Regular cardiac myocyte (primary cell): ENCODE results near the gene NLRP11. TPM values are rescaled to one million over a fixed set of nuclear protein-coding genes. Genes with fewer than 3 reads are reported as not detected.

Experiments used
- total RNA-seq: library from RNA; depleted of rRNA; stranded (reverse); fragments of >200 nt; gene quantifications from 2 replicates; pipeline ENCODE4 v1.2.3, GENCODE V29; 2014

NLRP11 gene
- under 0.01 TPM in 1 of 2 replicates, not detected in the other for total RNA-seq

GRCh38 chr19:55831846-55832245, at the start of gene NLRP11:
Gene NLRP11 (minus strand): TSS chr19:55831999. CDS start chr19:55818174, 13,825 bp downstream.

GRCh38 chr19:55836340-55836739, 4.5 kb upstream of the NLRP11 start, which contains the start of gene NLRP4:
Gene NLRP4 (plus strand): TSS chr19:55836540. CDS start chr19:55852081, 15,541 bp downstream.

DNA sequence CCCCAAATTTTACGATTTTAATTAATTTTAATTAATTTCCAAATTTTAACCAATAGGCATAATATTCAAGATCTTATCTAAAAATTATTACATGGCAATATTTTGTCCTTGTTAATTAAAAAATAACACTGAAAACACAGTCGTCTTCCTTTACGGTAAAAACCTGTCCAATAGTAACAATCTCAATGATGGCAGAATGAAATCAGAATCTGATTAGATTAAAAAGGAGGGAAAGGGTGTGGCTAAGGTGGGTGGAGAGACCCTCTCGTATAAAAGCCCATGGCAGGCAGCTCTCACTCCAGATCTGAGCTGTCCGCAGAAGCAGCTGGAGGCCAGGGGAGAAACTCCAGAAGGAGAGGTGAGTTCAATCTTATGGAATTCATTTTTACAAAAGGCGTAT, 63.0 kb downstream of the NLRP11 start, which contains the start of gene RFPL4AL1:
Gene RFPL4AL1, plus strand, starts transcription at position 301 of the 400 bp plus-strand sequence. CDS start 2,687 bp downstream, outside the sequence.

DNA sequence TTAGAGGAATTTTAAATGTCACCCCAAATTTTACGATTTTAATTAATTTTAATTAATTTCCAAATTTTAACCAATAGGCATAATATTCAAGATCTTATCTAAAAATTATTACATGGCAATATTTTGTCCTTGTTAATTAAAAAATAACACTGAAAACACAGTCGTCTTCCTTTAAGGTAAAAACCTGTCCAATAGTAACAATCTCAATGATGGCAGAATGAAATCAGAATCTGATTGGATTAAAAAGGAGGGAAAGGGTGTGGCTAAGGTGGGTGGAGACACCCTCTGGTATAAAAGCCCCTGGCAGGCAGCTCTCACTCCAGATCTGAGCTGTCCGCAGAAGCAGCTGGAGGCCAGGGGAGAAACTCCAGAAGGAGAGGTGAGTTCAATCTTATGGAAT, 73.0 kb downstream of the NLRP11 start, which contains the start of gene RFPL4A:
Gene RFPL4A, plus strand, starts transcription at position 301 of the 400 bp plus-strand sequence. CDS start 2,704 bp downstream, outside the sequence.

GRCh38 chr19:55738302-55738701, 93.5 kb downstream of the NLRP11 start, which contains the start of gene NLRP9:
Gene NLRP9 (minus strand): TSS chr19:55738402. CDS start chr19:55738374, 28 bp downstream.

Other genes starting within 250 kb of the NLRP11 start
- 2.3 and 2.9 TPM in 2 replicates for gene FIZ1, start 232.5 kb downstream of the NLRP11 start, total RNA-seq
- gene ZNF524, start 231.7 kb downstream of the NLRP11 start, total RNA-seq: 5.6 and 8.2 TPM in 2 replicates
- gene ZNF865, start 226.4 kb downstream of the NLRP11 start, total RNA-seq: 0.58 and 0.85 TPM in 2 replicates
- gene ZNF784, start 207.4 kb downstream of the NLRP11 start, total RNA-seq: 2.3 and 3.4 TPM in 2 replicates
- 3.8 and 3.9 TPM in 2 replicates for gene ZNF580, start 191.0 kb downstream of the NLRP11 start, total RNA-seq
- 12.5 and 19.4 TPM in 2 replicates for gene ZNF581, start 188.3 kb downstream of the NLRP11 start, total RNA-seq
- gene CCDC106, start 183.8 kb downstream of the NLRP11 start, total RNA-seq: 4.8 and 5.4 TPM in 2 replicates
- gene U2AF2, start 177.0 kb downstream of the NLRP11 start, total RNA-seq: 49.6 and 137 TPM in 2 replicates
- gene EPN1, start 156.8 kb downstream of the NLRP11 start, total RNA-seq: 20.3 and 36.4 TPM in 2 replicates
- not detected in 2 replicates for gene NLRP9, start 93.6 kb downstream of the NLRP11 start, total RNA-seq
- not detected in 2 replicates for gene RFPL4A, start 72.9 kb downstream of the NLRP11 start, total RNA-seq
- under 0.01 TPM in 1 of 2 replicates, not detected in the other for gene RFPL4AL1, start 62.9 kb downstream of the NLRP11 start, total RNA-seq
- not detected in 2 replicates for gene NLRP4, start 4.5 kb upstream of the NLRP11 start, total RNA-seq
- not detected in 2 replicates for gene NLRP13, start 100.3 kb upstream of the NLRP11 start, total RNA-seq
- gene NLRP8, start 115.8 kb upstream of the NLRP11 start, total RNA-seq: not detected in 2 replicates
- gene NLRP5, start 154.8 kb upstream of the NLRP11 start, total RNA-seq: under 0.01 TPM in 1 of 2 replicates, not detected in the other